H1 (cell line): ENCODE measurements around the gene CLEC12A.

Source experiments
- EZH2 ChIP-seq: fragments of 200-600 bp; sonication (generic); IDR thresholded peaks from 2 replicates; pipeline ENCODE4 v1.7.1; 2012; ENCODE audit warnings: low read depth, mild to moderate bottlenecking, moderate library complexity, low read length, inconsistent platforms; ENCODE audit not compliant: severe bottlenecking
- SUZ12 ChIP-seq: fragments of 200-600 bp; sonication (generic); IDR thresholded peaks from 2 replicates; pipeline ENCODE4 v1.6.1; 2012; ENCODE audit warnings: mild to moderate bottlenecking, inconsistent platforms, low read length, moderate library complexity, mixed read lengths
- TAF1 ChIP-seq: IDR thresholded peaks from 2 replicates; pipeline ENCODE4 v1.6.1; 2011; ENCODE audit warnings: mild to moderate bottlenecking, low read depth, low read length
- ZNF274 ChIP-seq: IDR thresholded peaks from 2 replicates; pipeline ENCODE4 v1.7.0; 2012; ENCODE audit warnings: low read length, borderline replicate concordance; ENCODE audit errors: extremely low read depth

GRCh38 chr12:9960590-9960989 is 10.6 kb upstream of the CLEC12A start:
- TF ChIP-seq EZH2, result no peak
- TF ChIP-seq TAF1, result no peak
- no peak for TF ChIP-seq ZNF274
- TF ChIP-seq SUZ12, result no peak
